LNCaP clone FGC (cell line): ENCODE measurements around the gene TLNRD1.

Experiments
- DNase-seq: peaks from one replicate; pipeline ENCODE4 v3.0.0-alpha.2; 2011; ENCODE audit warnings: low read depth
- H3K4me3 ChIP-seq: 2 replicates; pipeline ENCODE4 v1.5.1; 2011; ENCODE audit warnings: mild to moderate bottlenecking, low read depth, low read length, control low read depth
- CTCF ChIP-seq: IDR thresholded peaks from 2 replicates; pipeline ENCODE4 v1.5.1; 2012; ENCODE audit warnings: mild to moderate bottlenecking; ENCODE audit not compliant: control insufficient read depth, insufficient read depth; ENCODE audit errors: extremely low read depth

TLNRD1 gene

GRCh38 chr15:81015621-81016488, 15.1 kb downstream of the TLNRD1 start:
- no peak for TF ChIP-seq CTCF
- H3K4me3 ChIP-seq: no peak overlapping the region
- no peak for DNase-seq

GRCh38 chr15:81016489-81017068, 15.9 kb downstream of the TLNRD1 start:
- no peak overlapping the region for H3K4me3 ChIP-seq
- no peak for TF ChIP-seq CTCF
- no peak for DNase-seq

DNA sequence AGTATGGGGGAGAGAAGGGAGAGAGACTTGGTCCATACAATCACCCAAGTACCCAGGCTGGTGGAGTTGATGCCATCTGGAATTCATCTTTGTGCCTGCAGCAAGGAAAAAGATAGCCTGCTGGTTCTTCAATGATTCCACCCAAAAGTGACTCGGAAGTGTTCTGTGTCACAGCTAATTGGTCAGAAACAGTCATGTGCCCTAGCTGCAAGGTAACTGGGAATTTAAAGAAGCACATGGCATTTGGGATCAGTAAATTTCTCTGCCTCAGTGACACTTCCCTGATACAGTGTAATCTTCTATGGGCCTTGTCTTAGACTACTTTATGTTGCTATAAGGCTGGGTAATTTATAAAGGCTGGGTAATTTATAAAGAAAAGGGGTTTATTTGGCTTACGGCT, 17.5 kb downstream of the TLNRD1 start:
- DNase-seq: no peak
- H3K4me3 ChIP-seq: no peak overlapping the region
- TF ChIP-seq CTCF: no peak

DNA sequence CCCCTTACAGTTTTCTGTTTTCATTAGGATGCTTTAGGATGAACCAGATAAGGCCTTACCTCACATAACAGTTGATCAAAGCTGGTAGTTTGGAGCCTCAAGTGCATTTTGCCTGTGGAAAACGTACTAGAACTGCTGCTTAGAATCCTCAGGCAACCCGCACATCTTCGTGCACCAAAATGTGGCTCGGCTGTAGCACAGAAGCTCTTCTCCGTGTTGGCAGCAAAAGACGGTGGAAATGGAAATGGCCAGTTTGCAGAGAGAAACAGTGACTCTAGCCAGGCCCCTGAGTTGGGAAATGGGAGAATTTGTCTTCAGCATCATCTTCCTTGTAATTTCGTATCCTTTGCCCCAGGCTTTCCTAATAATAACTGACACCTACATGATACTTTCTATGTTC, 20.6 kb downstream of the TLNRD1 start:
- no peak for TF ChIP-seq CTCF
- H3K4me3 ChIP-seq: no peak overlapping the region
- DNase-seq: no peak

DNA sequence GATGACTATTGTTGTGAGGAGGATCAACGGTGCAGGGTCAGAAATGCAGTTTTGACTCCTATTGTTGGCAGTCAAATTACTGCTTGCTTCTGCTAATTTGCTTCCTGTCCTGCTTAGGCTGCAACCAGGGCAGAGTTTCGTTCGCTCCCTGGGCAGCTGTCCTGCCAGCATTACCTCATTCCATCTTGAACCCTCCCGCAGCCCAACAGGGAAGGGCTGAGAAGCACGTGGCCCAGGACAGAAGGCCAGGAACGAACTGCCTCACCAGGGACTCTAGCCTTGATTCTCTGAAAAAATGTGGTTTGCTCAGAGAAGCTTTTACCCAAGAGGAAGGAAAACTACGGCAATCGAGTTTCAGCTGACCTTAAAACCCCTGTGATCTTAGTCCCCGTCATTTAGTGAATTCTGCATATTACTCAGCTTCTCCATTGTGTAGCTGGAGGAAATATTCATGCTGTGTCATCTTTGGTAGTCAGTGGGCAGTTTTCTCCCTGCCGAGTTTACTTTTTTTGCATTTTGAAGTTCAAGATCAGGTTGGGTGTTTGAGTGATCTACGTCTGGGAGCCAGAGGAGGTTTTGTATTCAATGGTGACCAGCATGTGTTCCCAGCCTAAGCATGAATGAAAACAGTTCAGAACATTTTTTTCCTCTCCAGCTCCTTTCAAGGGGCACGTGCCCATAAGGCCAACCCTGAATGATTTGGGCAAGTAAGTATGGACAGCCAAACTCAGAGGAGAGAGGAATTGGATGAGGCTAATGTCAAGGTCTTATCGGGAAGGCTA, 23.0 kb downstream of the TLNRD1 start:
- DNase-seq: no peak
- no peak for TF ChIP-seq CTCF

GRCh38 chr15:81024265-81024872, 23.6 kb downstream of the TLNRD1 start:
- no peak for DNase-seq
- no peak for TF ChIP-seq CTCF
- no peak overlapping the region for H3K4me3 ChIP-seq

More for the DNA sequence above, 23.0 kb downstream of the TLNRD1 start:
- no peak overlapping the region for H3K4me3 ChIP-seq
